GM19467 (cell line): ENCODE results near the gene CELA2B.
A peak's percentile ranks its signal among the peaks of the same experiment; 100 is the strongest.

Experiments used
- ATAC-seq: cut with Tn5 transposase; IDR thresholded peaks from one replicate; pipeline ENCODE4 v1.9.1; 2021; ENCODE audit warnings: mild to moderate bottlenecking, moderate library complexity; ENCODE audit not compliant: unreplicated experiment

CELA2B gene

GRCh38 chr1:15524021-15524282, 48.0 kb downstream of the CELA2B start, which contains the start of gene CASP9:
TSS of gene CASP9 (minus strand) at chr1:15524215. CDS start at chr1:15524200, 15 bp downstream.
- ATAC-seq, result no peak

- peak; percentile 43 for ATAC-seq
Measured at GRCh38 chr1:15524283-15525049, 48.6 kb downstream of the CELA2B start.

GRCh38 chr1:15525050-15526020, 49.4 kb downstream of the CELA2B start:
- ATAC-seq, result peak; percentile 35

GRCh38 chr1:15526021-15526489, 50.2 kb downstream of the CELA2B start:
- ATAC-seq, result no peak

- ATAC-seq, result peak; percentile 55
Measured at GRCh38 chr1:15526490-15527339, 50.8 kb downstream of the CELA2B start, which contains the start of gene DNAJC16. TSS of gene DNAJC16 (plus strand) at chr1:15526848. CDS start at chr1:15529106, 2,258 bp downstream.

GRCh38 chr1:15531003-15531402, 55.1 kb downstream of the CELA2B start:
- ATAC-seq, result no peak

- ATAC-seq, result no peak
Measured at GRCh38 chr1:15531682-15532081, 55.8 kb downstream of the CELA2B start.

- ATAC-seq, result no peak
Measured at GRCh38 chr1:15538771-15539170, 62.9 kb downstream of the CELA2B start.

GRCh38 chr1:15540186-15540585, 64.3 kb downstream of the CELA2B start:
- no peak for ATAC-seq
